BE2C (cell line): ENCODE data around the gene TXNL4A.

ENCODE experiments used
- DNase-seq: peaks from one replicate; pipeline ENCODE4 v3.0.0-alpha.2; 2020
- H3K27me3 ChIP-seq: fragments of 250-450 bp; sonication (Bioruptor Pico); 2 replicates; pipeline ENCODE4 v1.5.1; 2020; ENCODE audit warnings: mild to moderate bottlenecking
- H3K36me3 ChIP-seq: fragments of 250-450 bp; sonication (Bioruptor Pico); 2 replicates; pipeline ENCODE4 v1.5.1; 2020; ENCODE audit warnings: mild to moderate bottlenecking
- H3K4me1 ChIP-seq: fragments of 250-450 bp; sonication (Bioruptor Pico); 2 replicates; pipeline ENCODE4 v1.5.1; 2020
- H3K4me3 ChIP-seq: 2 replicates; pipeline ENCODE4 v1.5.1; 2011; ENCODE audit warnings: low read depth, low read length
- H3K9me3 ChIP-seq: fragments of 250-450 bp; sonication (Bioruptor Pico); 2 replicates; pipeline ENCODE4 v1.5.1; 2020
- TF ChIP-seq, protein P1 (sequence below): IDR thresholded peaks from 2 replicates; pipeline ENCODE4 v1.5.1; 2012; ENCODE audit warnings: mild to moderate bottlenecking, low read depth, low read length

The TXNL4A gene

DNA sequence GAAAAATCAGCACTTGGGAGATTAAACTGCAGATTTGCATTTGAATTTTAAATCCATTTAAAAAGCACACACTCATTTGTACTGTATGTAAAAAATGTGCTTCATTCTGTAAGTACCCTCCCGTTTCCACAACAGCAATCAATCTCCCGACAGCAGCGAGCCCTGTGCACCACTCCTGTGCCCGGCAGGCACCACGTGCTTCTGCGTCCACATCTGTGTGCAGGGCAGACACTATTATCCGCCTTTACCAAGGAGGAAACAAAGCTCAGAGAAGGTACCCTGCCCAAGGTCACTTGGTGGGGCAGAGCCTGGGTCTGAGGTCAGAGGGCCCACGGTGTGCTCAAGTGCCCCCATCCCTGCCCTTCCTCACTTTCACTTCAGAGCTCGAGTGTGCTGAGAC, 16.4 kb downstream of the TXNL4A start:
- DNase-seq = no peak
- Histone ChIP-seq H3K4me1 (no peaks in the 10 kb centered on the region), H3K36me3 (peaks cover 22% of the 10 kb centered on the region), H3K9me3 (no peaks in the 10 kb centered on the region), H3K27me3 (no peaks in the 10 kb centered on the region), H3K4me3 (no peak overlapping the region)
- TF ChIP-seq, protein P1, sequence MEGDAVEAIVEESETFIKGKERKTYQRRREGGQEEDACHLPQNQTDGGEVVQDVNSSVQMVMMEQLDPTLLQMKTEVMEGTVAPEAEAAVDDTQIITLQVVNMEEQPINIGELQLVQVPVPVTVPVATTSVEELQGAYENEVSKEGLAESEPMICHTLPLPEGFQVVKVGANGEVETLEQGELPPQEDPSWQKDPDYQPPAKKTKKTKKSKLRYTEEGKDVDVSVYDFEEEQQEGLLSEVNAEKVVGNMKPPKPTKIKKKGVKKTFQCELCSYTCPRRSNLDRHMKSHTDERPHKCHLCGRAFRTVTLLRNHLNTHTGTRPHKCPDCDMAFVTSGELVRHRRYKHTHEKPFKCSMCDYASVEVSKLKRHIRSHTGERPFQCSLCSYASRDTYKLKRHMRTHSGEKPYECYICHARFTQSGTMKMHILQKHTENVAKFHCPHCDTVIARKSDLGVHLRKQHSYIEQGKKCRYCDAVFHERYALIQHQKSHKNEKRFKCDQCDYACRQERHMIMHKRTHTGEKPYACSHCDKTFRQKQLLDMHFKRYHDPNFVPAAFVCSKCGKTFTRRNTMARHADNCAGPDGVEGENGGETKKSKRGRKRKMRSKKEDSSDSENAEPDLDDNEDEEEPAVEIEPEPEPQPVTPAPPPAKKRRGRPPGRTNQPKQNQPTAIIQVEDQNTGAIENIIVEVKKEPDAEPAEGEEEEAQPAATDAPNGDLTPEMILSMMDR = no peak

DNA sequence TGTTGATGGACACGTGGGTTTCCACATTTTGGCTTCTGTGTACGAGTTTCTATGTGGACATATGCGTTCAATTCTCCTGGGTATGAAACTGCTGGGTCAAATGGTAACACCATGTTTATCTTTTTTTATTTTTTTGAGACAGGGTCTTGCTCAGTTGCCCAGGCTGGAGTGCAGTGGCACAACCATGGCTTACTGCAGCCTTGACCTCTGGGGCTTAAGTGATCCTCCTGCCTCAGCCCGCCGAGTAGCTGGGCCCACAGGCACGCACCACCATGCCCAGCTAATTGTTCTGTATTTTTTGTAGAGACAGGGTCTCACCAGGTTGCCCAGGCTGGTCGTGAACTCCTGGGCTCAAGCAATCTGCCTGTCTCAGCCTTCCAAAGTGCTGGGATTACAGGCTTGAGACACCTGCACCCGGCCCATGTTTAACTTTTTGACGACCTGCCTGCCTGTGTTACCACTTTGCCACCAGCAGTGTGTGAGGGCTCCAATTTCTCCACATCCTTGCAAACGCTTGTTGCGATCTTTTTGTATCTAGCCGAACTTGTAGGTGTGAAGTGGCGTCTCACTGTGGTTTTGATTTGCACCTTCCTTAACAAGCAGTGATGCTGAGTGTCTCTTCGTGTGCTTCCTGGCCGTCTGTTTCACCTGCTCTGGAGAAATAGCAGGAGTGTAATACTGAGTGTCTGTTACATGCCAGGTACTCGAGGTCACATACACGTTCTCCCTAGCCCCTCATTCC, 17.0 kb downstream of the TXNL4A start:
- no peaks in the 10 kb centered on the region for H3K9me3 ChIP-seq
- no peaks in the 10 kb centered on the region for H3K27me3 ChIP-seq
- H3K4me1 ChIP-seq = no peaks in the 10 kb centered on the region
- peaks cover 22% of the 10 kb centered on the region for H3K36me3 ChIP-seq
- no peak for DNase-seq
- TF ChIP-seq, protein P1 = no peak
- H3K4me3 ChIP-seq = no peak overlapping the region

DNA sequence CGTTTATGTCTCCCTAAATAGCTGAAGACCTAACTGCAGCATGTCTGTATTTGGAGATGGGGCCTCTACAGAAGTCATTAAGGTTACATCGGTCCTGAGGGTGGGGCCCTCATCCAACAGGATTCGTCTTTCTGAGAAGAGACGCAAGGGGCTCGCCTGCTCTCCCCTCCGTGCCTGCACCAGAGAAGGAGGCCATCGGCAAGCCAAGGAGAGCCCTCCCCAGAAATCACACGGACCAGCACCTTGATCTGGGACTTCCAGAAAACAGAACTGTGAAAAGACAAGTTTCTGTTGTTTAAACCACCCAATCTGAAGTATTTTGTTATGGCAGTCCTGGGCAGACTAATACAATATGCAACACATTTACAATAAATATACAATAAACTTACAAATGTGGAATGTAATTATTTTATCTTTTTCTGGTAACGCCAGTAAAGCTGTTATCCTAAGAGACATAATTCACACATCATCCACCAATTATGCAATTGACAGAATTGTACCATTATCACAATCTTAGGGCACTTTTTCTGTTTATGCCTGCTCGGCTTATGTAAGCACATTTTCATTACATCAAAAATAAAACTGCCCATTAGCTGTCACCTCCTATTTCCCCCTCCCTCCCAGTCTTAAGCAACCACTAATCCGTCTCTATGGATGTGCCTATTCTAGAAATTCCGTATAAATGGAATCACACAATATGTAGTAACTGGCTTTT, 17.8 kb downstream of the TXNL4A start:
- Histone ChIP-seq H3K9me3 (no peaks in the 10 kb centered on the region), H3K36me3 (peaks cover 21% of the 10 kb centered on the region), H3K27me3 (no peaks in the 10 kb centered on the region), H3K4me3 (no peak overlapping the region), H3K4me1 (no peaks in the 10 kb centered on the region)
- no peak for DNase-seq
- TF ChIP-seq, protein P1 = no peak

DNA sequence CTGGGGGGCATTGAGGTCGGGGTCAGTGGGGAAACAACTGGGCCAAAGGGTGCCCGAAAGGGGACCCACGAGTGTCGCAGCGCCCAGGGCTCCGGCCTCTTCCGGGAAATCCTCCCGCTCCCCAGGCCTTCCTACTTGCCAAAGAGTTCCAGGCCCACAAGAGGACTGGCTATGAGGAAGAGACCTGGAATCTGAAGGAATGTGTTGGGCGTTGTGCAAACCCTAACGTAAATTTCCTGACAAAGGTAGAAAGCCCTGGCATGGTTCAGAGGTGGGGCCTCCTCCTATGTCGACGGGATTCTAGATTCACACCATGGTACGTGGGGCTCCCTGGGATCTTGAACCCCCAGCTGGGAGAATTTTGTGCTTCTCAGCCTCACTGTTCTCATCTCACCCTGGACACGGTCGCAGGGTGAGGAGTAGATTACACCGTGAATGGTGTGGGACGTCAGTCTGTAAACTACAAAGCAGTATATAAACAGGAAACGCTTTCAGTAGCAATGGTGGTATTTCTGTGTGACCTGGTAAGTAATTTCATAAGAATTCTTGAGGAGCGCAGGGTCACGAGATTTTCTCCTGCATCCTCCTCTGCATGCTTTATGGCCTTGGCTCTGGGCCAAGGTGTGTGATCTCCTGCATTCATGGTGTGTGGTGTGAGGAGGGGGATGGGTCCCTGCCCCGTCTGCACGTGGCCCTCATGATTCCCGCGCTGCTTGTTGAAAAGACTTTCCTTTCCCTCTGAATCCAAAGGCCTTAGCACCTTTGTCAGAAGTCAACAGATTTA, 23.1 kb downstream of the TXNL4A start:
- TF ChIP-seq, protein P1 = no peak
- H3K27me3 ChIP-seq = no peaks in the 10 kb centered on the region
- H3K4me3 ChIP-seq = peak overlapping the region; percentile 23
- H3K4me1 ChIP-seq = no peaks in the 10 kb centered on the region
- H3K36me3 ChIP-seq = no peaks in the 10 kb centered on the region
- H3K9me3 ChIP-seq = no peaks in the 10 kb centered on the region
- peak; percentile 48 for DNase-seq

- peak; percentile 33 for DNase-seq
- no peaks in the 10 kb centered on the region for H3K27me3 ChIP-seq
- H3K4me3 ChIP-seq = peak within 1 kb of the TSS; percentile 23
- no peaks in the 10 kb centered on the region for H3K36me3 ChIP-seq
- H3K9me3 ChIP-seq = no peaks in the 10 kb centered on the region
- TF ChIP-seq, protein P1 = no peak
- no peaks in the 10 kb centered on the region for H3K4me1 ChIP-seq
Measured at GRCh38 chr18:79964330-79965118, 23.8 kb downstream of the TXNL4A start, which contains the start of gene HSBP1L1. Gene HSBP1L1, plus strand, starts transcription at chr18:79964643. Its CDS starts 93 bp downstream, at chr18:79964736.
